Fibroblast of mammary gland (primary cell): ENCODE data around the gene PRELP.
A peak's percentile ranks its signal among the peaks of the same experiment; 100 is the strongest.
"Not testable (repeated sequence)": the region's sequence is repeated elsewhere in the genome, so short reads cannot be mapped to it uniquely, and the experiment has no call there.

ENCODE experiments used
- DNase-seq: peaks from one replicate; pipeline ENCODE4 v3.0.0-alpha.2; 2010; ENCODE audit warnings: low read depth
- H3K4me3 ChIP-seq: 2 replicates; pipeline ENCODE4 v1.5.1; 2011; ENCODE audit warnings: low read depth, mild to moderate bottlenecking, low read length, moderate library complexity; ENCODE audit not compliant: control insufficient read depth
- CTCF ChIP-seq: conservative IDR thresholded peaks from 2 replicates; pipeline ENCODE4 v1.5.1; 2011; ENCODE audit warnings: low read depth, low read length, inconsistent platforms; ENCODE audit not compliant: control insufficient read depth, insufficient read depth

Gene PRELP

GRCh38 chr1:203444171-203444576 is 31.4 kb upstream of the PRELP start:
- no peak for DNase-seq
- TF ChIP-seq CTCF = no peak
- no peak overlapping the region for H3K4me3 ChIP-seq

- no peak for DNase-seq
- H3K4me3 ChIP-seq = no peak overlapping the region
- TF ChIP-seq CTCF = no peak
Observed at GRCh38 chr1:203447151-203447550, 28.5 kb upstream of the PRELP start.

GRCh38 chr1:203447598-203447997 is 28.0 kb upstream of the PRELP start:
- H3K4me3 ChIP-seq, DNase-seq: not testable (repeated sequence)

- no peak for DNase-seq
- TF ChIP-seq CTCF = no peak
- H3K4me3 ChIP-seq = no peak overlapping the region
Observed at GRCh38 chr1:203448521-203449061, 27.0 kb upstream of the PRELP start.

- DNase-seq = no peak
- no peak for TF ChIP-seq CTCF
- H3K4me3 ChIP-seq = no peak overlapping the region
Observed at GRCh38 chr1:203450001-203450400, 25.6 kb upstream of the PRELP start.

- DNase-seq = no peak
- TF ChIP-seq CTCF = no peak
- H3K4me3 ChIP-seq = no peak overlapping the region
Observed at GRCh38 chr1:203450479-203451149, 25.0 kb upstream of the PRELP start.

GRCh38 chr1:203451836-203452784 is 23.5 kb upstream of the PRELP start:
- no peak overlapping the region for H3K4me3 ChIP-seq
- TF ChIP-seq CTCF = no peak
- DNase-seq = peak; percentile 56
